Measurements from ENCODE around the gene DLG2.
"Not testable (repeated sequence)": the region's sequence is repeated elsewhere in the genome, so short reads cannot be mapped to it uniquely, and the experiment has no call there.

The DLG2 gene

GRCh38 chr11:83809274-83809673, 1817.9 kb downstream of the DLG2 start:
- DNase-seq: no peak

- no peak for DNase-seq
Measured at GRCh38 chr11:83801799-83802198, 1825.3 kb downstream of the DLG2 start.

- no peak for DNase-seq
Measured at GRCh38 chr11:83793310-83793709, 1833.8 kb downstream of the DLG2 start.

GRCh38 chr11:83791557-83791956, 1835.6 kb downstream of the DLG2 start:
- DNase-seq: no peak

- DNase-seq: no peak
Measured at GRCh38 chr11:83785942-83786341, 1841.2 kb downstream of the DLG2 start.

GRCh38 chr11:83784419-83784818, 1842.7 kb downstream of the DLG2 start:
- DNase-seq: no peak

- DNase-seq: no peak
Measured at GRCh38 chr11:83782329-83782728, 1844.8 kb downstream of the DLG2 start.

- no peak for DNase-seq
Measured at GRCh38 chr11:83779876-83780275, 1847.3 kb downstream of the DLG2 start.

GRCh38 chr11:83778596-83778995, 1848.5 kb downstream of the DLG2 start:
- no peak for DNase-seq

GRCh38 chr11:83773950-83774880, 1852.9 kb downstream of the DLG2 start:
- DNase-seq: no peak

- no peak for DNase-seq
Measured at GRCh38 chr11:83768489-83768888, 1858.7 kb downstream of the DLG2 start.

GRCh38 chr11:83766932-83767331, 1860.2 kb downstream of the DLG2 start:
- DNase-seq: no peak

- no peak for DNase-seq
Measured at GRCh38 chr11:83764643-83765042, 1862.5 kb downstream of the DLG2 start.

GRCh38 chr11:83760932-83761331, 1866.2 kb downstream of the DLG2 start:
- DNase-seq: no peak

GRCh38 chr11:83759148-83759547, 1868.0 kb downstream of the DLG2 start:
- DNase-seq: no peak

GRCh38 chr11:83751041-83751440, 1876.1 kb downstream of the DLG2 start:
- no peak for DNase-seq

GRCh38 chr11:83746921-83747585, 1880.1 kb downstream of the DLG2 start:
- no peak for DNase-seq

GRCh38 chr11:83744620-83745192, 1882.4 kb downstream of the DLG2 start:
- no peak for DNase-seq

GRCh38 chr11:83736684-83737083, 1890.5 kb downstream of the DLG2 start:
- DNase-seq: no peak

GRCh38 chr11:83734120-83734519, 1893.0 kb downstream of the DLG2 start:
- no peak for DNase-seq

GRCh38 chr11:83731288-83731687, 1895.9 kb downstream of the DLG2 start:
- not testable (repeated sequence) for DNase-seq

GRCh38 chr11:83728281-83728680, 1898.9 kb downstream of the DLG2 start:
- no peak for DNase-seq

GRCh38 chr11:83727251-83727650, 1899.9 kb downstream of the DLG2 start:
- no peak for DNase-seq

- DNase-seq: no peak
Measured at GRCh38 chr11:83726316-83726715, 1900.8 kb downstream of the DLG2 start.
